NT2/D1 (cell line): Measurements from ENCODE around the gene BRIP1.

Source experiments
- DNase-seq: peaks from one replicate; pipeline ENCODE4 v3.0.0-alpha.2; 2011; ENCODE audit warnings: low read depth, low spot score
- H3K27me3 ChIP-seq: 2 replicates; pipeline ENCODE4 v1.6.0; 2011; ENCODE audit warnings: mild to moderate bottlenecking; ENCODE audit not compliant: insufficient read length, insufficient read depth
- H3K36me3 ChIP-seq: 2 replicates; pipeline ENCODE4 v1.6.1; 2011; ENCODE audit warnings: mild to moderate bottlenecking, low read length, mixed read lengths; ENCODE audit not compliant: insufficient read depth, insufficient read length
- H3K4me1 ChIP-seq: 2 replicates; pipeline ENCODE4 v1.5.1; 2011; ENCODE audit not compliant: insufficient read depth, insufficient read length
- H3K4me3 ChIP-seq: 2 replicates; pipeline ENCODE4 v1.5.1; 2011; ENCODE audit warnings: low read depth; ENCODE audit not compliant: insufficient read length
- H3K9ac ChIP-seq: 2 replicates; pipeline ENCODE4 v1.6.0; 2011; ENCODE audit warnings: low read depth; ENCODE audit not compliant: insufficient read length
- H3K9me3 ChIP-seq: 2 replicates; pipeline ENCODE4 v1.5.1; 2011; ENCODE audit warnings: mild to moderate bottlenecking, low read length; ENCODE audit not compliant: insufficient read depth
- SUZ12 ChIP-seq: IDR thresholded peaks from 2 replicates; pipeline ENCODE4 v1.6.1; 2011; ENCODE audit not compliant: insufficient read length, insufficient read depth; ENCODE audit errors: extremely low read depth
- YY1 ChIP-seq: IDR thresholded peaks from 2 replicates; pipeline ENCODE4 v1.6.1; 2011; ENCODE audit not compliant: insufficient read length, insufficient read depth
- ZNF274 ChIP-seq: IDR thresholded peaks from 2 replicates; pipeline ENCODE4 v1.6.1; 2011; ENCODE audit warnings: mild to moderate bottlenecking, low read depth, low read length

BRIP1 gene

DNA sequence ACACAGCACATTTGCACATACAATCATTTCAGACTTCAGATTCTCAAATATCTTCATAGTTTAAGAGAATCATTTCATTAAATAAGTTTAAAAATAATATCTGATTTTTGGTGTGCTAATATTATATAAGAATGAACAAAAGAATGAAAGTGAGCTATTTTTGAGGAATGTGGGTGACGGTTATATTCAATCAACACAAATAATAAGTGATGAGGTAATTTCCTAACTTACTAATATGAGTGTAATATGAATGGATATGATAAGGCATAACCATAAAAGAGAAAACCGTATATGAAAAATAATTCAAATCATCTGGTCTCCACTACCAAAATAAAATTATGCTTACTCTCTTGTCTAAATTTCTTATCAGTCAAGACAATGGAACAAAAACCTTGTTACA is 203.9 kb downstream of the BRIP1 start:
- H3K4me3 ChIP-seq: no peak overlapping the region
- H3K27me3 ChIP-seq: no peaks in the 10 kb centered on the region
- no peaks in the 10 kb centered on the region for H3K4me1 ChIP-seq
- H3K9me3 ChIP-seq: no peaks in the 10 kb centered on the region
- no peaks in the 10 kb centered on the region for H3K36me3 ChIP-seq
- DNase-seq: no peak
- no peak overlapping the region for H3K9ac ChIP-seq
- no peak for TF ChIP-seq YY1
- TF ChIP-seq SUZ12: no peak
- TF ChIP-seq ZNF274: no peak

DNA sequence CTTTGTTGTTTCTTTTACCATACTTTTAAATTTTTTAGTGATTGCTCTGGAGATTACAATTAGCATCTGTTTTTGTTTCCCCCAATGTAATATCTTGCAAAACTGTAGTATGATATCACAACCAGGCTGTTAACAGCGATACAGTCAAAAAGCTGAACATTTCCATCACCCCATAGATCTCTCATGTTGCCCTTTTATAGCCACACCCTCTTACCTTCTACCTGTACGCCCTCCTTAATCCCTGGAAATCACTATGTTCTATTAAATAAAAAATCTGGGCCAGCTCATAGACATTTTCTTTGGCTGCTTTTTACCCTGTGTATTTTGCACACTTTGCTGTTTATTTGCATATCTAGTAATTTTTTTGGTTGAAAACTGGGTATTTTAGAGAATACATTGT is 205.1 kb downstream of the BRIP1 start:
- no peak for TF ChIP-seq ZNF274
- Histone ChIP-seq H3K36me3 (no peaks in the 10 kb centered on the region), H3K27me3 (no peaks in the 10 kb centered on the region), H3K9me3 (no peaks in the 10 kb centered on the region), H3K9ac (no peak overlapping the region), H3K4me1 (no peaks in the 10 kb centered on the region), H3K4me3 (no peak overlapping the region)
- DNase-seq: no peak

DNA sequence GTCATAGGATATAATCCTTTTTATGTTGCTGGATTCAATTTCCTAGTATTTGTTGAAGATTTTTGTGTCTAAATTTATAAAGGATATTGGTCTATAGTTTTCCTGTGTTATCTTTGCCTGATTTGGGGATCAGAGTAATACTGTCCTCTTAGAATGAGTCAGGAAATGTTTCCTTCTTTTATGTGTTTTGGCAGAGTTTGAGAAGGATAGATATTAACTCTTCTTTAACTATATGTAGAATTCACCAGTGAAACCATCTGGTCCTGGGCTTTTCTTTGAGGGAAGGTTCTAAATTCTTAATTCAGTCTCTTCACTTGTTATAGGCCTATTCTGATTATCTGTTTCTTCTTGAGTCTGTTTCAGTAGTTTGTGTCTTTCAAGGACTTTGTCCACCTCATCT is 206.0 kb downstream of the BRIP1 start:
- Histone ChIP-seq H3K4me3 (no peak overlapping the region), H3K9ac (no peak overlapping the region), H3K4me1 (no peaks in the 10 kb centered on the region), H3K27me3 (no peaks in the 10 kb centered on the region), H3K36me3 (no peaks in the 10 kb centered on the region), H3K9me3 (0 out of 2 replicates have a peak, but pooled peaks cover under 1% of the 10 kb centered on the region)
- no peak for TF ChIP-seq SUZ12
- no peak for TF ChIP-seq YY1
- no peak for TF ChIP-seq ZNF274
- DNase-seq: no peak

DNA sequence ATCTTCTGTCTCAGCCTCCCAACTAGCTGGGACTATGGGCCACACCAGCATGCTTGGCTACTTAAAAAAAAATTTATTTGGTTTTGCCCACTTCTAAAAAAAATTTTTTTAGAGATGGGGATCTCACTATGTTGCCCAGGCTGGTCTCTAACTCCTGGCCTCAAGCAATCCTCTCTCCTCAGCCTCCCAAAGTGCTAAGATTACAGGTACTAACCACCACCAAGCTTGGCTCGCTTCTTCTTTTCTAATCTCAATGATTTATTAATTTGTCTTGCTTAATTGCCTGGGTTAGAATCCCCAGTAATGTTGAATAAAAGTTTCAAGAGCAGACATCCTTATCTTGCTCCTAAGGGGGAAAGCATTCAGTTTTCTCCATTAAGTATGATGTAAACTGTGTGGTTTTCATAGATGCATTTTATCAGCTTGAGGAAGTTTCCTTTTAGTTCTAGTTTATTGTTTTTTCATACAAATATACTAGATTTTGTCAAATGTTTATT is 206.6 kb downstream of the BRIP1 start:
- no peak for DNase-seq
- Histone ChIP-seq H3K9ac (no peak overlapping the region), H3K9me3 (0 out of 2 replicates have a peak, but pooled peaks cover 6% of the 10 kb centered on the region), H3K27me3 (no peaks in the 10 kb centered on the region), H3K4me1 (no peaks in the 10 kb centered on the region), H3K36me3 (no peaks in the 10 kb centered on the region), H3K4me3 (no peak overlapping the region)
- TF ChIP-seq YY1 (no peak), SUZ12 (no peak), ZNF274 (no peak)

DNA sequence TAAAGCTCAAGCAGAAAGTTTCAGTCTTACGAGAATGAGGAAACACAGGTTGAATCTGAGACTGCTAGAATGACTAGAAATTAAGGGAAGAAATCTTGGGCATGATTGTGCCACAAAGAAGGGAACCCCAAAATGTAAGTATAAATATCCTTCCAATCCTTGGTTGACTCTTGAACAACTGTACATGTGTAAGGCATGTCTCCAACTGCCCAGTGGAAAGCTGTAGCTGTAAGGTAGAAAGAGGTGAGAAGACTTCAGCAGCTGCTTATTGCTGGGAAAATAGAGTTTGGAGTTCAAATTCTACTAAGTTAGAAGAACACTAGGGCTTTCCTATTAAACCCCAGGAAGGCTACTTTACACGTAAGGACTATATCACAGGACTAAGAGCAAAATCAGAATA is 212.6 kb downstream of the BRIP1 start:
- DNase-seq: no peak
- Histone ChIP-seq H3K9ac (no peak overlapping the region), H3K36me3 (no peaks in the 10 kb centered on the region), H3K27me3 (no peaks in the 10 kb centered on the region), H3K9me3 (peaks cover 29% of the 10 kb centered on the region), H3K4me3 (no peak overlapping the region), H3K4me1 (no peaks in the 10 kb centered on the region)
- TF ChIP-seq SUZ12 (no peak), YY1 (no peak), ZNF274 (no peak)

DNA sequence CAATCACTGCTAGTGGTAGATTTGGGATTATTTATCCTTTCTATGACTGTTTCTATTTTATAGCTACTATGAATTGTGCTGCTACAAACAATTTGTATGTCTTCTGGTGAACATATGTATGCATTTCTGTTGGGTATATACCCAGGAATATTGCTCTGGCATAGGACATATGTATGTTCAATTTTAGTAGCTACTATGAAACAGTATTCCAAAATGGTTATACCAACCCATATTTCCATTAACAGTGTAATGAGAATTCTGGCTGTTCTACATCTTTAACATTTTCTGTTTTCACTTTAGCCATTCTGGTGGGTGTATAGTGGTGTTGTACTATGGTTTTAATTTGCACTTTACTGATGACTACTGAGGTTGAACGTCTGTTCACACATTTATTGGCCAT is 214.7 kb downstream of the BRIP1 start:
- Histone ChIP-seq H3K9ac (no peak overlapping the region), H3K4me1 (no peaks in the 10 kb centered on the region), H3K36me3 (no peaks in the 10 kb centered on the region), H3K9me3 (peaks cover 29% of the 10 kb centered on the region), H3K4me3 (no peak overlapping the region), H3K27me3 (no peaks in the 10 kb centered on the region)
- TF ChIP-seq YY1 (no peak), ZNF274 (no peak), SUZ12 (no peak)
- no peak for DNase-seq

DNA sequence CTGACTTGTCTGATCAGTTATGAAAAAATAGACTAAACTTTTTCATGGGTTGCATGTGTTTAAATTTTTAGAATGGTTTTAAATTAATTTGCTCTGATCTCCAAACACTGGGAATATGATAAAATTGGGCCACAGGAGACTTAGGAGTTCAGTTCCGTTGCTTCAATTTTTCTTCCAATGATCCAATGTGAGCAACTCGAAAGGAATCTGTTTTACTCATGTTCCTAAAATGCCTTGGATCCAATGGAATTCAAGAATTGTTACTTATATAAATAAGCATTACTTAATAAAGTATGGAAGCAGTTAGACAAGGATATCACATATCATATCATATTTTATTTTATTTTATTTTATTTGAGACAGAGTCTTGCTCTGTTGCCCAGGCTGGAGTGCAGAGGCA is 216.3 kb downstream of the BRIP1 start:
- no peak overlapping the region for H3K9ac ChIP-seq
- H3K36me3 ChIP-seq: no peaks in the 10 kb centered on the region
- H3K4me3 ChIP-seq: no peak overlapping the region
- no peaks in the 10 kb centered on the region for H3K27me3 ChIP-seq
- DNase-seq: no peak
- H3K4me1 ChIP-seq: no peaks in the 10 kb centered on the region
- peaks cover 26% of the 10 kb centered on the region for H3K9me3 ChIP-seq
- no peak for TF ChIP-seq SUZ12
- no peak for TF ChIP-seq YY1
- TF ChIP-seq ZNF274: no peak

DNA sequence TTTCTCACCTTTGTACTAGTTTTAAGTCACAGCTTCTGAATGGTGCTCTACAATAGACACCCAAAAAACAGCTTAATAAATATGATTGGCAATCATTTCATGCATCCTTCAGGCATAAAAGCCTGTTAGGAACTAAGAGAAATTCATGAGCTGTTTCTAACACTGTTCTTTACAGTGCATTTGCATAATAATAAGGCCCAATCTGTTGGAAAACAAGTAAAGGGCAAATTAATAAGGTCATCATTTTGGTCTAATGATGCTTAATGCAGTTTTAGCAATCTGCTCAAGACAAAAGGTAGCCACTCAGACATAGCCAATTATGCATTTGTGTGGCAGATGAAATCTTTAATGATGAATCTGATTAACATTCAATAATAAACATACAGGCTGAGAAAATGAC is 216.8 kb downstream of the BRIP1 start:
- H3K9me3 ChIP-seq: peaks cover 21% of the 10 kb centered on the region
- H3K36me3 ChIP-seq: no peaks in the 10 kb centered on the region
- H3K9ac ChIP-seq: no peak overlapping the region
- H3K27me3 ChIP-seq: no peaks in the 10 kb centered on the region
- TF ChIP-seq ZNF274: no peak
- TF ChIP-seq YY1: no peak
- no peak for TF ChIP-seq SUZ12
- H3K4me1 ChIP-seq: no peaks in the 10 kb centered on the region
- no peak overlapping the region for H3K4me3 ChIP-seq
- DNase-seq: no peak
